Endothelial cell (in vitro differentiated cells): Measurements from ENCODE around the gene CCER1. TPM values are rescaled to one million over a fixed set of nuclear protein-coding genes. Genes with fewer than 3 reads are reported as not detected.

Experiments used
- DNase-seq: peaks from one replicate; pipeline ENCODE4 v3.0.0; 2021; ENCODE audit warnings: low spot score
- H3K27ac Mint-ChIP-seq: one replicate; pipeline ENCODE4 v1.8.0; 2021; ENCODE audit warnings: mixed read lengths, inconsistent platforms; ENCODE audit not compliant: unreplicated experiment
- H3K27me3 Mint-ChIP-seq: one replicate; pipeline ENCODE4 v1.8.0; 2021; ENCODE audit warnings: mild to moderate bottlenecking, moderate library complexity, mixed read lengths, inconsistent platforms; ENCODE audit not compliant: unreplicated experiment
- H3K36me3 Mint-ChIP-seq: one replicate; pipeline ENCODE4 v1.8.0; 2021; ENCODE audit warnings: mild to moderate bottlenecking, low read depth, mixed read lengths, inconsistent platforms; ENCODE audit not compliant: unreplicated experiment
- H3K4me1 Mint-ChIP-seq: one replicate; pipeline ENCODE4 v1.8.0; 2021; ENCODE audit warnings: mild to moderate bottlenecking, mixed read lengths, inconsistent platforms; ENCODE audit not compliant: unreplicated experiment
- H3K4me3 Mint-ChIP-seq: one replicate; pipeline ENCODE4 v1.8.0; 2021; ENCODE audit warnings: mild to moderate bottlenecking, mixed read lengths, inconsistent platforms; ENCODE audit not compliant: unreplicated experiment
- H3K9me3 Mint-ChIP-seq: one replicate; pipeline ENCODE4 v1.8.0; 2021; ENCODE audit warnings: mixed read lengths, inconsistent platforms; ENCODE audit not compliant: unreplicated experiment
- CTCF ChIP-seq: fragments of 200-600 bp; sonication (generic); IDR thresholded peaks from one replicate; pipeline ENCODE4 v1.5.0; 2021; ENCODE audit warnings: antibody characterized with exemption; ENCODE audit not compliant: unreplicated experiment
- total RNA-seq: library from RNA; stranded (reverse); fragmentation: NEBNext Ultra II Directional; extraction: Animal tissue kit (Norgen Biotek cat#: 25700); gene quantifications from one replicate; pipeline ENCODE4 v1.2.1, GENCODE V29; 2021; ENCODE audit not compliant: unreplicated experiment

CCER1 gene
- total RNA-seq, 1 donor from 2014 or later = not detected

GRCh38 chr12:90920222-90920621 lies 34.8 kb downstream of the CCER1 start:
- Mint-ChIP-seq H3K4me1 (peaks cover 10% of the 10 kb centered on the region), H3K27me3 (peaks cover 2% of the 10 kb centered on the region), H3K36me3 (no peaks in the 10 kb centered on the region), H3K27ac (no peak overlapping the region), H3K4me3 (no peak overlapping the region), H3K9me3 (no peaks in the 10 kb centered on the region)
- no peak for DNase-seq
- TF ChIP-seq CTCF = no peak

GRCh38 chr12:90917431-90917830 lies 37.5 kb downstream of the CCER1 start:
- Mint-ChIP-seq H3K4me3 (no peak overlapping the region), H3K27ac (no peak overlapping the region), H3K9me3 (no peaks in the 10 kb centered on the region), H3K36me3 (no peaks in the 10 kb centered on the region), H3K4me1 (no peaks in the 10 kb centered on the region), H3K27me3 (no peaks in the 10 kb centered on the region)
- no peak for TF ChIP-seq CTCF
- no peak for DNase-seq

GRCh38 chr12:90916516-90916915 lies 38.5 kb downstream of the CCER1 start:
- Mint-ChIP-seq H3K36me3 (no peaks in the 10 kb centered on the region), H3K4me3 (no peak overlapping the region), H3K4me1 (no peaks in the 10 kb centered on the region), H3K27ac (no peak overlapping the region), H3K27me3 (no peaks in the 10 kb centered on the region), H3K9me3 (no peaks in the 10 kb centered on the region)
- no peak for DNase-seq
- TF ChIP-seq CTCF = no peak

DNA sequence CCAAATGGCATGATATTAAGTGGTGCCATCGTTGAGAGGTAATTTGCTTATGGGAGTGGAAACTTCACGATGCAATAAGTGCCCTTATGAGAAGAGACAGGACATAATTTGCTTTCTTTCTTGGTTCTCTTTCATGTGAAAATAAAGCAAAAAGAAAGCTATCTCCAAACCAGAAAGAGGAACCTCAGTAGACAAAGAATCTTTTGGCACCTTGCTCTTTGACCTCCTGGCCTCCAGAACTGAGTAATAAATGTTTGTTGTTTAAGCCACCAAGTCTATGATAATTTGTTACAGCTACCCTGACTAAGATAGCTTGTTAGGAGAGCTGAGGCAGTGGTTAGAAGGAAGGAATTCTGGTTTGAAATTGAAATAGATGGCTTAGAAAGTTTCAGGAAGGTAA lies 39.6 kb downstream of the CCER1 start:
- Mint-ChIP-seq H3K27ac (no peak overlapping the region), H3K4me1 (no peaks in the 10 kb centered on the region), H3K27me3 (no peaks in the 10 kb centered on the region), H3K4me3 (no peak overlapping the region), H3K36me3 (no peaks in the 10 kb centered on the region), H3K9me3 (no peaks in the 10 kb centered on the region)
- no peak for TF ChIP-seq CTCF
- DNase-seq = no peak

GRCh38 chr12:90910958-90911357 lies 44.0 kb downstream of the CCER1 start:
- no peak for DNase-seq
- Mint-ChIP-seq H3K36me3 (no peaks in the 10 kb centered on the region), H3K4me1 (no peaks in the 10 kb centered on the region), H3K27ac (no peak overlapping the region), H3K4me3 (no peak overlapping the region), H3K27me3 (no peaks in the 10 kb centered on the region), H3K9me3 (no peaks in the 10 kb centered on the region)
- TF ChIP-seq CTCF = no peak
